Kidney epithelial cell (primary cell): ENCODE results near the gene HLA-DQB1. TPM values are rescaled to one million over a fixed set of nuclear protein-coding genes. Genes with fewer than 3 reads are reported as not detected.

ENCODE experiments used
- DNase-seq: peaks from one replicate; pipeline ENCODE4 v3.0.0-alpha.2; 2010; ENCODE audit warnings: low read depth
- H3K27me3 ChIP-seq: 2 replicates; pipeline ENCODE4 v1.6.0; 2011; ENCODE audit warnings: low read length; ENCODE audit not compliant: control insufficient read depth, insufficient read depth
- H3K36me3 ChIP-seq: 2 replicates; pipeline ENCODE4 v1.5.1; 2011; ENCODE audit warnings: low read length; ENCODE audit not compliant: control insufficient read depth, insufficient read depth
- H3K4me3 ChIP-seq: 2 replicates; pipeline ENCODE4 v1.5.1; 2011; ENCODE audit warnings: low read depth, mild to moderate bottlenecking, control low read depth, low read length
- total RNA-seq: library from RNA; depleted of rRNA; stranded (reverse); fragments of >200 nt; gene quantifications from 2 replicates; pipeline ENCODE4 v1.2.3, GENCODE V29; 2015
- TF ChIP-seq, protein P1 (sequence below): IDR thresholded peaks from 2 replicates; pipeline ENCODE4 v1.5.1; 2011; ENCODE audit warnings: mild to moderate bottlenecking, moderate library complexity, low read length, control low read depth, inconsistent platforms; ENCODE audit not compliant: insufficient read depth, poor library complexity, severe bottlenecking

HLA-DQB1 gene
- total RNA-seq, 1 donor from 2014 or later, result 24.5 TPM

GRCh38 chr6:32623693-32624092, 42.8 kb downstream of the HLA-DQB1 start:
- DNase-seq, result no peak
- H3K4me3 ChIP-seq, result no peak overlapping the region
- H3K27me3 ChIP-seq, result no peaks in the 10 kb centered on the region
- no peaks in the 10 kb centered on the region for H3K36me3 ChIP-seq
- TF ChIP-seq, protein P1, sequence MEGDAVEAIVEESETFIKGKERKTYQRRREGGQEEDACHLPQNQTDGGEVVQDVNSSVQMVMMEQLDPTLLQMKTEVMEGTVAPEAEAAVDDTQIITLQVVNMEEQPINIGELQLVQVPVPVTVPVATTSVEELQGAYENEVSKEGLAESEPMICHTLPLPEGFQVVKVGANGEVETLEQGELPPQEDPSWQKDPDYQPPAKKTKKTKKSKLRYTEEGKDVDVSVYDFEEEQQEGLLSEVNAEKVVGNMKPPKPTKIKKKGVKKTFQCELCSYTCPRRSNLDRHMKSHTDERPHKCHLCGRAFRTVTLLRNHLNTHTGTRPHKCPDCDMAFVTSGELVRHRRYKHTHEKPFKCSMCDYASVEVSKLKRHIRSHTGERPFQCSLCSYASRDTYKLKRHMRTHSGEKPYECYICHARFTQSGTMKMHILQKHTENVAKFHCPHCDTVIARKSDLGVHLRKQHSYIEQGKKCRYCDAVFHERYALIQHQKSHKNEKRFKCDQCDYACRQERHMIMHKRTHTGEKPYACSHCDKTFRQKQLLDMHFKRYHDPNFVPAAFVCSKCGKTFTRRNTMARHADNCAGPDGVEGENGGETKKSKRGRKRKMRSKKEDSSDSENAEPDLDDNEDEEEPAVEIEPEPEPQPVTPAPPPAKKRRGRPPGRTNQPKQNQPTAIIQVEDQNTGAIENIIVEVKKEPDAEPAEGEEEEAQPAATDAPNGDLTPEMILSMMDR, result no peak

- Histone ChIP-seq H3K36me3 (no peaks in the 10 kb centered on the region), H3K27me3 (no peaks in the 10 kb centered on the region), H3K4me3 (no peak overlapping the region)
- no peak for DNase-seq
- TF ChIP-seq, protein P1, result peak; percentile 13
Measured at GRCh38 chr6:32622545-32623401, 43.7 kb downstream of the HLA-DQB1 start.

GRCh38 chr6:32621372-32621771, 45.1 kb downstream of the HLA-DQB1 start:
- Histone ChIP-seq H3K36me3 (no peaks in the 10 kb centered on the region), H3K27me3 (no peaks in the 10 kb centered on the region), H3K4me3 (no peak overlapping the region)
- TF ChIP-seq, protein P1, result no peak
- DNase-seq, result no peak

DNA sequence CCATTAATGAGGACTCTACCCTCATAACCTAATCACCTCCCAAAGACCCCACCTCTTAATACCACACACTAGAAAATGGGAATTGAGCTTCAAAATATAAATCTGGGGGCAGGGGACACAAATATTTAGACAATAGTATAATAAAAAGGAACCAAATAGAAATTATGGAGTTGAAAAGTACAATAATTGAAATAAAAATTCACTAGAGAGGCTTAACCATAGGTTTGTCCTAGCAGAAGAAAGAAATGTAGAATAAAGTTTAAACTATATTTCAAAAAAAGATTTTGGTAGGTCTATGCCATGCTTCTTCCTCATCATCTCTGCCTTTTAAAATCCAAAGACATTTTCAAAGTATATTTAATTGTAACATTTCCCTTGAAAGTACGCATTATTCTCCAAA, 48.7 kb downstream of the HLA-DQB1 start:
- DNase-seq, result no peak
- no peaks in the 10 kb centered on the region for H3K27me3 ChIP-seq
- TF ChIP-seq, protein P1, result no peak
- H3K4me3 ChIP-seq, result no peak overlapping the region
- H3K36me3 ChIP-seq, result no peaks in the 10 kb centered on the region

DNA sequence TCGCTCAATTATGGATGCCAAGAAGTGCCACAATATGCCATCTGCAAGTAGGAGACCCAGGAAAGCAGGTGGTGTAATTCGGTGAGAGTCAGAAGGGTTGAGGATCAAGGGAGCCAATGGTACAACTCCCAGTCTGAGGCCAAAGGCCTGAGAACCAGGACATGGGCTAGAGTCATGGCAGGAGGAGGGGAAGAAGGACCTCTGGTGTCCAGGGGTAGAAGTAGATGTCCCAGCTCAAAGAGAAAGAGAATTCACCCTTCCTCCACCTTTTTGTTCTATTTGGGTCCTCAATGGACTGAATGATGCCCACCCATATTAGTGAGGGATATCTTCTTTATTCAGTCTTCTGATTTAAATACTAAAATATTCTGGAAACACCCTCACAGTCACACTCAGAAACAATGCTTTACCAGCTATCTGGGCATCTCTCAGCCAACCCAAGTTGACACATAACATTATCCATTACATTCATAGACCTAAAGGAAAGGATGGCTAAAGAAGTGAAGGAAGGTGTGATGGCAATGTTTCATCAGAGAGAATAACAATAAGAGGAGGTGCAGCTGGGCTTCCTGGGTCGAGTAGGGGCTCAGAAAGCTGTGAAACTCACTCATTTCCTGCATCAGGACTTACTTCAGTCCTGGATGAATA, 50.4 kb downstream of the HLA-DQB1 start:
- TF ChIP-seq, protein P1, result no peak
- DNase-seq, result no peak
- no peak overlapping the region for H3K4me3 ChIP-seq

More for the DNA sequence above, 50.4 kb downstream of the HLA-DQB1 start:
- H3K27me3 ChIP-seq, result no peaks in the 10 kb centered on the region
- H3K36me3 ChIP-seq, result no peaks in the 10 kb centered on the region
